Neural cell (in vitro differentiated cells): Measurements from ENCODE around the gene THBS2.

Experiments
- CTCF ChIP-seq: fragments of 450-650 bp; IDR thresholded peaks from 2 replicates; pipeline ENCODE4 v1.5.1; 2014; ENCODE audit warnings: antibody characterized with exemption, mild to moderate bottlenecking, moderate library complexity; ENCODE audit not compliant: poor library complexity, severe bottlenecking
- POLR2AphosphoS5 ChIP-seq: IDR thresholded peaks from 2 replicates; pipeline ENCODE4 v1.6.1; 2012
- TAF1 ChIP-seq: IDR thresholded peaks from 2 replicates; pipeline ENCODE4 v1.6.1; 2012; ENCODE audit warnings: low read depth

GRCh38 chr6:169286961-169287360, 33.3 kb upstream of the THBS2 start:
- no peak for TF ChIP-seq TAF1
- TF ChIP-seq POLR2AphosphoS5: no peak
- TF ChIP-seq CTCF: no peak
